Erythroblast (primary cell): Measurements from ENCODE around the gene CD276.

Experiments
- GATA1 ChIP-seq: IDR thresholded peaks from 2 replicates; pipeline ENCODE4 v1.6.1; 2011; ENCODE audit warnings: low read depth, mild to moderate bottlenecking, control low read depth, low read length, moderate library complexity
- POLR2A ChIP-seq: IDR thresholded peaks from 2 replicates; pipeline ENCODE4 v1.6.1; 2011; ENCODE audit warnings: mild to moderate bottlenecking, low read length

DNA sequence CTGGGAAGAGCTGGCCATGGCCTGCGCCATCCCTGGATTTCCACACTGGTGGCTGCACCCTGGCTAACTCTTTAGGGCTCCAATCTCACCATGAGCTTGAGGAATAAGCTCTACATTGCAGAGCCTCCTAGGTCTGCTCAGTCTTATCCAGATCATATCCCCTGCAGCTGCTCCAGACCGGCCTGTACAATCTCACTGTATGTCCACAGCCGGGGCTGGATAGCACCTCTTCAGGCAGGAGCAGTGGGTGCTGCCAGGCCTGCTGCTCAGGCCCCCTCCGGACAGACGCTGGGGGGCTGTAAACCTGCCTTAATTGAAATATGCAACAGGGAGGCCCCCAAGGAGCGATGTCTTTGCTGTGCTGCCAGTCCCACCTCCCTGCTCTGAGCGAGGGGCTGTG is 53.4 kb downstream of the CD276 start:
- TF ChIP-seq POLR2A: no peak
- no peak for TF ChIP-seq GATA1
